ACC112 (cell line): Measurements from ENCODE around the gene IGF2R.
"Not testable (repeated sequence)": the region's sequence is repeated elsewhere in the genome, so short reads cannot be mapped to it uniquely, and the experiment has no call there.

Experiments used
- H2AFZ ChIP-seq: fragments of 200-600 bp; sonication (generic); one replicate; pipeline ENCODE4 v1.6.0; 2017; ENCODE audit warnings: antibody characterized with exemption, low read length; ENCODE audit not compliant: unreplicated experiment
- H3K27ac ChIP-seq: fragments of 200-600 bp; sonication (generic); 2 replicates; pipeline ENCODE4 v1.5.1; 2014; ENCODE audit warnings: low read depth, mild to moderate bottlenecking, antibody characterized with exemption, low read length, moderate library complexity
- H3K27me3 ChIP-seq: fragments of 200-600 bp; sonication (generic); 2 replicates; pipeline ENCODE4 v1.6.1; 2014; ENCODE audit warnings: mild to moderate bottlenecking, antibody characterized with exemption, low read length, moderate library complexity, mixed read lengths; ENCODE audit not compliant: insufficient read depth
- H3K36me3 ChIP-seq: fragments of 200-600 bp; sonication (generic); 2 replicates; pipeline ENCODE4 v1.6.1; 2016; ENCODE audit warnings: mild to moderate bottlenecking, antibody characterized with exemption, low read length, moderate library complexity, mixed read lengths; ENCODE audit not compliant: insufficient read depth
- H3K4me1 ChIP-seq: fragments of 200-600 bp; sonication (generic); one replicate; pipeline ENCODE4 v1.6.1; 2016; ENCODE audit warnings: low read length, mixed read lengths; ENCODE audit not compliant: insufficient read depth, unreplicated experiment, control insufficient read depth
- H3K4me3 ChIP-seq: fragments of 200-600 bp; sonication (generic); 2 replicates; pipeline ENCODE4 v1.5.1; 2014; ENCODE audit warnings: mild to moderate bottlenecking, low read depth, low read length
- H3K79me2 ChIP-seq: fragments of 200-600 bp; sonication (generic); one replicate; pipeline ENCODE4 v1.6.0; 2016; ENCODE audit warnings: low read length; ENCODE audit not compliant: control insufficient read depth, unreplicated experiment, insufficient read depth

IGF2R gene

GRCh38 chr6:159966339-159966738, 2.5 kb upstream of the IGF2R start:
- no peaks in the 10 kb centered on the region for H3K27me3 ChIP-seq
- no peaks in the 10 kb centered on the region for H3K36me3 ChIP-seq
- H3K4me1 ChIP-seq: peaks cover 30% of the 10 kb centered on the region
- H3K4me3 ChIP-seq: no peak overlapping the region
- no peak overlapping the region for H3K27ac ChIP-seq
- H3K79me2 ChIP-seq: peaks cover 21% of the 10 kb centered on the region
- H2AFZ ChIP-seq: no peak overlapping the region

- Histone ChIP-seq H3K4me1 (peaks cover 24% of the 10 kb centered on the region), H3K79me2 (peaks cover 27% of the 10 kb centered on the region), H3K4me3 (no peak overlapping the region), H3K27me3 (no peaks in the 10 kb centered on the region), H3K27ac (no peak overlapping the region), H2AFZ (no peak overlapping the region), H3K36me3 (no peaks in the 10 kb centered on the region)
These were observed 1.9 kb upstream of the IGF2R start for GRCh38 chr6:159966981-159967380.

GRCh38 chr6:159967621-159968020, 1.3 kb upstream of the IGF2R start:
- H3K27ac ChIP-seq, H3K4me3 ChIP-seq, H2AFZ ChIP-seq, H3K36me3 ChIP-seq, H3K27me3 ChIP-seq: not testable (repeated sequence)
- Histone ChIP-seq H3K79me2 (peaks cover 34% of the 10 kb centered on the region), H3K4me1 (peaks cover 28% of the 10 kb centered on the region)

- peak overlapping the region; percentile 95 for H3K4me3 ChIP-seq
- H3K36me3 ChIP-seq: no peaks in the 10 kb centered on the region
- no peak overlapping the region for H2AFZ ChIP-seq
- H3K27me3 ChIP-seq: no peaks in the 10 kb centered on the region
- H3K4me1 ChIP-seq: peaks cover 45% of the 10 kb centered on the region
- H3K27ac ChIP-seq: peak overlapping the region; percentile 82
- peaks cover 51% of the 10 kb centered on the region for H3K79me2 ChIP-seq
These were observed 476 bp downstream of the IGF2R start for GRCh38 chr6:159969204-159969912.

GRCh38 chr6:159969921-159970320, 1.0 kb downstream of the IGF2R start:
- Histone ChIP-seq H3K4me1 (peaks cover 51% of the 10 kb centered on the region), H2AFZ (no peak overlapping the region), H3K27ac (peak overlapping the region; percentile 82), H3K79me2 (peaks cover 56% of the 10 kb centered on the region), H3K4me3 (peak overlapping the region; percentile 95), H3K36me3 (no peaks in the 10 kb centered on the region), H3K27me3 (no peaks in the 10 kb centered on the region)

- Histone ChIP-seq H3K79me2 (peaks cover 62% of the 10 kb centered on the region), H3K36me3 (no peaks in the 10 kb centered on the region), H3K4me3 (peak overlapping the region; percentile 95), H3K27me3 (no peaks in the 10 kb centered on the region), H3K27ac (peak overlapping the region; percentile 82), H3K4me1 (peaks cover 53% of the 10 kb centered on the region), H2AFZ (no peak overlapping the region)
These were observed 1.8 kb downstream of the IGF2R start for GRCh38 chr6:159970659-159971063.

- H2AFZ ChIP-seq: no peak overlapping the region
- no peak overlapping the region for H3K27ac ChIP-seq
- peaks cover 71% of the 10 kb centered on the region for H3K79me2 ChIP-seq
- peaks cover 52% of the 10 kb centered on the region for H3K4me1 ChIP-seq
- no peaks in the 10 kb centered on the region for H3K27me3 ChIP-seq
- no peaks in the 10 kb centered on the region for H3K36me3 ChIP-seq
- H3K4me3 ChIP-seq: no peak overlapping the region
These were observed 2.7 kb downstream of the IGF2R start for GRCh38 chr6:159971341-159972178.

GRCh38 chr6:159972506-159973268, 3.8 kb downstream of the IGF2R start:
- Histone ChIP-seq H3K27ac (no peak overlapping the region), H3K4me3 (no peak overlapping the region), H2AFZ (no peak overlapping the region), H3K27me3 (no peaks in the 10 kb centered on the region), H3K4me1 (peaks cover 59% of the 10 kb centered on the region), H3K79me2 (peaks cover 82% of the 10 kb centered on the region), H3K36me3 (no peaks in the 10 kb centered on the region)

GRCh38 chr6:159973406-159973805, 4.5 kb downstream of the IGF2R start:
- H3K4me1 ChIP-seq: peaks cover 60% of the 10 kb centered on the region
- H3K4me3 ChIP-seq: no peak overlapping the region
- no peaks in the 10 kb centered on the region for H3K27me3 ChIP-seq
- peaks cover 90% of the 10 kb centered on the region for H3K79me2 ChIP-seq
- no peak overlapping the region for H2AFZ ChIP-seq
- H3K36me3 ChIP-seq: no peaks in the 10 kb centered on the region
- peak overlapping the region; percentile 84; the same call in 1 of the 2 replicates for H3K27ac ChIP-seq

- peaks cover 64% of the 10 kb centered on the region for H3K4me1 ChIP-seq
These were observed 5.1 kb downstream of the IGF2R start for GRCh38 chr6:159973951-159974350.

More at GRCh38 chr6:159973951-159974350, 5.1 kb downstream of the IGF2R start:
- Histone ChIP-seq H3K79me2 (peaks cover 95% of the 10 kb centered on the region), H3K27ac (peak overlapping the region; percentile 84), H3K4me3 (peak overlapping the region; percentile 20; the same call in 1 of the 2 replicates), H3K36me3 (no peaks in the 10 kb centered on the region), H2AFZ (no peak overlapping the region), H3K27me3 (no peaks in the 10 kb centered on the region)
